ENCODE data around the gene ARHGEF28. TPM values are rescaled to one million over a fixed set of nuclear protein-coding genes. Genes with fewer than 3 reads are reported as not detected.

The ARHGEF28 gene
- total RNA-seq, 1 donor from 2014 or later, result 8.5 TPM

DNA sequence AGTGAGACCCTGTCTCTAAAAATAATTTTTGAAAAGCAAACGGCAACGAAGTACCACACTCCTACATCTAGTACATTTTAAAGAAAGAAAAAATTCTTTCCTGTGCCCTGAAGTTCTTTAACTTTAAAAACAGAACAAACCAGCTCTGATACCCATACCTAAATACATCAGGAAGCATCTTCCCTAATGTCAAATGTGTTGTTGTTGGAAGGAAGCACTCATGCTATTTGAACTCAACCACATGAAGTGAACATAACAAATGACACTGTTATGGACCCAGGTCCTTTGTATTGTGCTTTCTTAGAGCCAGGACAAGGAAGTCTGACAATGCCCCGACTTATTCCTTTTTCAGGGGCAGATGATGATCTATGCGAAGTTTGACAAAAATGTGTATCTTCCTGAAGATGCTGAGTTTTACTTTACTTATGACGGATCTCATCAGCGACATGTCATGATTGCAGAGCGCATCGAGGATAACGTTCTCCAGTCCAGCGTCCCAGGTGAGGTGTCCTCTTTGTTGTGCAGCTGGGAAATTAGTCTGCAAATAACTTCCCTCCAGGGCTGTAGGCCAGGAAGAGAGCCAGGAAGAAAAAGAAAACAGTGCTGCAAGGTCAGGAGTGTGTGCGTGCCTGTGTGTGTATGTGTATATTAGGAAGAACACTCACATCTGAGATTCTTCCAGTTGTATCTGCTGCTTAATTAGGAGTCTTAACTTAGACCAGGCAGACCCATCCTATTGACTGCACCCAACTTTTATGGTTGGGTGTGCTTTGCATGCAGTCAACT lies 123.7 kb downstream of the ARHGEF28 start:
- H3K27ac Mint-ChIP-seq (ENCODE audit: unreplicated experiment), result no peak overlapping the region

GRCh38 chr5:73751254-73751914 lies 125.4 kb downstream of the ARHGEF28 start:
- TF ChIP-seq EZH2 (IDR thresholded peaks at IDR 0.05; ENCODE audit: insufficient read depth, low read length) (no peak), CTCF (IDR thresholded peaks at IDR 0.05; ENCODE audit: insufficient read depth, low read depth, low read length) (no peak)
- Mint-ChIP-seq H3K36me3 (ENCODE audit: low read depth, unreplicated experiment) (peaks cover 2% of the 10 kb centered on the region), H3K27me3 (ENCODE audit: low read depth, unreplicated experiment) (no peaks in the 10 kb centered on the region), H3K9me3 (ENCODE audit: unreplicated experiment) (no peaks in the 10 kb centered on the region), H3K27ac (ENCODE audit: unreplicated experiment) (no peak overlapping the region), H3K4me3 (ENCODE audit: unreplicated experiment) (no peak overlapping the region), H3K4me1 (ENCODE audit: low read depth, unreplicated experiment) (peaks cover 5% of the 10 kb centered on the region)
- Histone ChIP-seq H4K20me1 (ENCODE audit: insufficient read depth, low read length) (no peaks in the 10 kb centered on the region), H3K79me2 (ENCODE audit: insufficient read depth, low read length) (no peaks in the 10 kb centered on the region), H3K27ac (ENCODE audit: low read depth, low read length) (no peak overlapping the region), H3K4me3 (ENCODE audit: insufficient read depth, low read depth, low read length) (no peak overlapping the region), H3K9me3 (ENCODE audit: insufficient read depth, low read depth, low read length) (no peaks in the 10 kb centered on the region), H3K4me1 (ENCODE audit: insufficient read depth, low read length) (peaks cover 10% of the 10 kb centered on the region), H2AFZ (ENCODE audit: low read depth, low read length) (no peak overlapping the region), H3K27me3 (ENCODE audit: insufficient read depth, low read length) (no peaks in the 10 kb centered on the region), H3K36me3 (ENCODE audit: insufficient read depth, low read length) (no peaks in the 10 kb centered on the region), H3K4me2 (ENCODE audit: low read length) (no peak overlapping the region), H3K9ac (ENCODE audit: low read length) (no peak overlapping the region)
- FAIRE-seq (no peak), DNase-seq (ENCODE audit: low read depth) (no peak)

More for the DNA sequence above, 123.7 kb downstream of the ARHGEF28 start:
- H3K27me3 ChIP-seq (ENCODE audit: insufficient read depth, low read length), result no peaks in the 10 kb centered on the region
- Mint-ChIP-seq H3K9me3 (ENCODE audit: unreplicated experiment) (peaks cover 2% of the 10 kb centered on the region), H3K4me3 (ENCODE audit: unreplicated experiment) (no peak overlapping the region), H3K4me1 (ENCODE audit: low read depth, unreplicated experiment) (peaks cover 5% of the 10 kb centered on the region), H3K36me3 (ENCODE audit: low read depth, unreplicated experiment) (peaks cover 2% of the 10 kb centered on the region), H3K27me3 (ENCODE audit: low read depth, unreplicated experiment) (no peaks in the 10 kb centered on the region)
- H3K36me3 ChIP-seq (ENCODE audit: insufficient read depth, low read length), result no peaks in the 10 kb centered on the region
- no peak for TF ChIP-seq CTCF (IDR thresholded peaks at IDR 0.05; ENCODE audit: insufficient read depth, low read depth, low read length)
- no peak for TF ChIP-seq EZH2 (IDR thresholded peaks at IDR 0.05; ENCODE audit: insufficient read depth, low read length)
- no peak for FAIRE-seq
- no peaks in the 10 kb centered on the region for H4K20me1 ChIP-seq (ENCODE audit: insufficient read depth, low read length)
- H3K9me3 ChIP-seq (ENCODE audit: insufficient read depth, low read depth, low read length), result no peaks in the 10 kb centered on the region
- no peak overlapping the region for H2AFZ ChIP-seq (ENCODE audit: low read depth, low read length)
- no peak for DNase-seq (ENCODE audit: low read depth)
- H3K4me3 ChIP-seq (ENCODE audit: insufficient read depth, low read depth, low read length), result no peak overlapping the region
- H3K4me2 ChIP-seq (ENCODE audit: low read length), result no peak overlapping the region
- H3K79me2 ChIP-seq (ENCODE audit: insufficient read depth, low read length), result no peaks in the 10 kb centered on the region
- no peak overlapping the region for H3K27ac ChIP-seq (ENCODE audit: low read depth, low read length)
- no peak overlapping the region for H3K9ac ChIP-seq (ENCODE audit: low read length)
- peaks cover 10% of the 10 kb centered on the region for H3K4me1 ChIP-seq (ENCODE audit: insufficient read depth, low read length)

GRCh38 chr5:73754254-73754653 lies 128.3 kb downstream of the ARHGEF28 start:
- Mint-ChIP-seq H3K4me3 (ENCODE audit: unreplicated experiment) (no peak overlapping the region), H3K27me3 (ENCODE audit: low read depth, unreplicated experiment) (no peaks in the 10 kb centered on the region), H3K4me1 (ENCODE audit: low read depth, unreplicated experiment) (no peaks in the 10 kb centered on the region), H3K36me3 (ENCODE audit: low read depth, unreplicated experiment) (peaks cover 2% of the 10 kb centered on the region), H3K27ac (ENCODE audit: unreplicated experiment) (no peak overlapping the region), H3K9me3 (ENCODE audit: unreplicated experiment) (no peaks in the 10 kb centered on the region)
- Histone ChIP-seq H3K9me3 (ENCODE audit: insufficient read depth, low read depth, low read length) (no peaks in the 10 kb centered on the region), H4K20me1 (ENCODE audit: insufficient read depth, low read length) (no peaks in the 10 kb centered on the region), H3K79me2 (ENCODE audit: insufficient read depth, low read length) (no peaks in the 10 kb centered on the region), H3K4me1 (ENCODE audit: insufficient read depth, low read length) (no peaks in the 10 kb centered on the region), H3K36me3 (ENCODE audit: insufficient read depth, low read length) (no peaks in the 10 kb centered on the region), H3K4me2 (ENCODE audit: low read length) (no peak overlapping the region), H3K9ac (ENCODE audit: low read length) (no peak overlapping the region), H2AFZ (ENCODE audit: low read depth, low read length) (no peak overlapping the region), H3K27ac (ENCODE audit: low read depth, low read length) (no peak overlapping the region), H3K27me3 (ENCODE audit: insufficient read depth, low read length) (no peaks in the 10 kb centered on the region), H3K4me3 (ENCODE audit: insufficient read depth, low read depth, low read length) (no peak overlapping the region)
- DNase-seq (ENCODE audit: low read depth), result no peak
- FAIRE-seq, result no peak
- TF ChIP-seq CTCF (IDR thresholded peaks at IDR 0.05; ENCODE audit: insufficient read depth, low read depth, low read length) (no peak), EZH2 (IDR thresholded peaks at IDR 0.05; ENCODE audit: insufficient read depth, low read length) (no peak)
